ENCODE results near the gene SDR9C7.
"Not testable (repeated sequence)": the region's sequence is repeated elsewhere in the genome, so short reads cannot be mapped to it uniquely, and the experiment has no call there.

- not testable (repeated sequence) for TF ChIP-seq CTCF (conservative IDR thresholded peaks at IDR 0.05; ENCODE audit: low read length); EZH2phosphoT487 (IDR thresholded peaks at IDR 0.05; ENCODE audit: borderline replicate concordance, low read depth, low read length)
These were observed 40.0 kb upstream of the SDR9C7 start for GRCh38 chr12:56974224-56974623.

Data from OCI-LY7 (cell line).